Measurements from ENCODE around the gene JAZF1.
"Not testable (repeated sequence)": the region's sequence is repeated elsewhere in the genome, so short reads cannot be mapped to it uniquely, and the experiment has no call there.

JAZF1 gene

DNA sequence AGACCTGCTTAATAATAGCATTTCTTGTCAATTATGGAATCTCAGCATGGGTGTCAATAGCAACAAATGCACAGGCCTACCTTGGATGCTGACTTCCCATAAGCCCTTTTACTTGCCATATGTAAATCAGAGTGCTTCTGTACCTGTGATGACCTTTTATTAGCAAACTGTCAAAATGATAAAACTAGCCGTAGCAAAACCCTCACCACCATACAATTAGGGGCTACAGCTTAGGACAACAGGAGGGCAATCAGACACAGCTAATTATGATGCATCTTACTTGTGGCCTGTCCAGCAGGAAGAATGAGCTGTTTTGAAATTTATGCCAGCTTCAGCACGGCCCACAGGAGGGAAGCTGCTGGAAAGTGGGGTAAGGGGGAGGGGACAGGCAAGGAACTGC lies 239.1 kb downstream of the JAZF1 start:
- DNase-seq (ENCODE audit: low read depth in 2 of 2): no peak

DNA sequence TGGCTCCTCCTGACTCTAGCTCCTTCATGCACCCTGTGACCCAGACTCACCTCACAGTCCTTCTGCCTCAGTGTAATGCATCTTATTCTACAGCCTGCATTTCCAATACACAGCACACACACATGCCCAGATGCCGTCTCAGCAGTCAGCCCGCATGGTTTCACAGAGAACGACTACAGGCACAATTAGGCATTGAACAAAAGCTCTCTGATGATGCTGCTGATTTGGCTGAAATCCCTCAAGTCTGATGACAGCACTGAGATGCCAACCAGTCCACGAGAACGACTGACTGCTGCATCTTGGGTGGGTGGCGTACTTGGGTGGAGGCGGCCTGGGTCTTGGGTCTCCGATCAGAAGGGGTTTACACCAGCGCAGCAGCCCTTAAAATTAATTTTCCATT lies 240.3 kb downstream of the JAZF1 start:
- no peak for DNase-seq (ENCODE audit: low read depth in 2 of 2)

DNA sequence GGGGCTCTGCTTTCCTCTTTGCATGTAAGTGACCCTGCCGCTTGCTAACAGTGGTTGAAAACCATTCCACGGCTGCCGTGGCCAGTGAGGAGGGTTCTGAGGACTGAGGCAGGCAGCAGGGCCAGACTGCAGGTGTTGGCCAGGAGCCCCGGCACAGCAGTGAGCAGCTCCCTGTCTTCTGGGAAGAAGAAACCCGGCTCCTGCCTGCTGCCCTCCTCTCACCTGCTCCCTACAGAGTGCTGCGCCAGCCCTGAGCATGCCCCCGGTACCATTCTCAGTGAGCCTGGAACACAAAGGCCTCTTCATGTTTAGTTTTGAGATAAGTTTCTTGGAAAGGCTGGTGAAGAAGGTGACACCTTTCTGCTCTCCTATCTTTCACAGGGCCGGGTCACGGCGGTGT lies 240.7 kb downstream of the JAZF1 start:
- no peak for DNase-seq (ENCODE audit: low read depth in 2 of 2)

DNA sequence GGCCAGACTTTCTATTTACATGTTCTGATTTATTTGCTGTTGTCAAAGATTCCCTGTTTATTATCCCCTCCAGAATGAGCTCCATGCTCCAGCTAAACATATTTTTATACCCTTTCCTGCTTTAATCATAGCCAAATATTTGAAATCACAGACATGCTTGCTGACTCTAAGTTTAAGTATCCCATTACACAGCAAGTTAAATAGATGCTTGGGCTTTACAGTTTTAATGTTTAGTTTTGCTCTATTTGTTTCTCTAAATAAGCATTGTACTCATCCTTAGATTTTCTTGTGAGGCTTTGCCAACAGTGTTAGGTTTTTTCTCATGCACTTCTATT lies 243.9 kb downstream of the JAZF1 start:
- DNase-seq (ENCODE audit: low read depth in 2 of 2): no peak

DNA sequence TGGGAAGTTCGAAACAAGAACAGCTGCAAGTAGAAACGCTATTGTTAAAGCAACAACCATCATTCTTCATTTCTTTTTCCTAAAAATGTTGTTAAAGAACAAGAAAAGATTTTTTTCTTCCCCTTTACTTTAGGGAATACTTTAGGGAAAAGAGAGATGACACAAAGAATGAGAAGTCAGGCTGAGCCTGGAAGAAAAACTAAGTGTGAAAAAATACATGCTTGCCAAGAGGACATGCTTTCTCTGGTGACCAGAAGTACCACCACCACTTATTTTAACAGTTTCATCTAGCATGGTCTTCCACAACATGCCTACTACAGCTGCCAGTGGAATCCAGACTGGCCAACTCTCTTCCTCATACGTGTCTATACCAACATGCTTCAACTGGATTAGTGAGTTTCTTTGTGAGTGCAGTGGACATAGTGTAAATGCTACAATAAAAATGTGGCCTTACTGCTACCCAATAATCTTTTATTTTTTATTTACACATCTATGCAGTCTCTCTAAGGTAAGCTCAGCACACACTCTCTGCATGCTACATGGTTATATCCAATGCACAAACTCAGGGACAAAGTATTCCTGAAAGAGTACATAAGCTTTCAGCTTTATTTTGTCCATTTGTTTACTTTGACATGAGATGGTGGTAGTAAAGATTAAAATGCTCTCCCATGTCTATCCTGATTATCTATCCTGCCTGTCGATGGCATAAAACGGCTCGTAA lies 244.4 kb downstream of the JAZF1 start:
- DNase-seq (ENCODE audit: low read depth in 2 of 2): no peak

DNA sequence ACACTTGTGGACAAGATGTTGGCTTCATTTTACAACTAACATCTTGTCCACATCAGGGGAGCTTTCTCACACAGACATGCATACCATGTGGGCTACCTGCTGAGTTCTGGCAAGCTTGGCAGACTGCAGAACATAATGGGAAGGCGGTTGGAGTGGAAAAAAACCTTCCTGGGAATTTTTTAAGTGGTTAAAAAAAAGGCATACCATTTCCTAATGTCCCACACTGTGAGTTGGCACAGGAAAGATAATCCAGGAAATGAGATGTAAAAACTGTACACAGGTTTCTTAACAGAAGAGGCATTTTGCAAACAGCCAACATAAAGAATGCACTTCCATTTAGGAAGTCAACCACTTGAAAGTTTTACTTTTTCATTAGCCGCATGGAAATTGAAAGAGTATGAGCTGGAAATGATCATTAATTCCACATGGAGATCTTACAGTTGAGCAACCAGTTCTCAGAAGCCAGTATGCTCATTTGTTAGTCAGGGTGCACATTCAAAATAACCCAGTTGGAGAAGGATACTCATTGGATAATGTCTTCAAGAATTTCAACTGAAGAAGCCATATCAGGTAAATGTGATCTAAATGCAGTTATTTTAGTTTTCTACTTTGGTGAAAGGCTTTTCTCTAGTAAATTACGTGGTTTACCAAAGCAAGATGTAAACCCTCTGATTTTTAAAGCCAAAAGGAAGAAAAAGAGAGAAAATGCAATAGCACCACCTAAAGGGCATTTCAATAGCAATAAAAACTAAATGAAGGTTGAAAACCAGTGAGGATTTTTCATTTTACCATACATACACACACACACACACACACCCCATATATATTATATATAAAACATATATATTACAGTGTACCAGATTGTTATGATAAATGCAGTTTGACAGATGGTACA lies 246.7 kb downstream of the JAZF1 start:
- no peak for DNase-seq (ENCODE audit: low read depth in 2 of 2)

DNA sequence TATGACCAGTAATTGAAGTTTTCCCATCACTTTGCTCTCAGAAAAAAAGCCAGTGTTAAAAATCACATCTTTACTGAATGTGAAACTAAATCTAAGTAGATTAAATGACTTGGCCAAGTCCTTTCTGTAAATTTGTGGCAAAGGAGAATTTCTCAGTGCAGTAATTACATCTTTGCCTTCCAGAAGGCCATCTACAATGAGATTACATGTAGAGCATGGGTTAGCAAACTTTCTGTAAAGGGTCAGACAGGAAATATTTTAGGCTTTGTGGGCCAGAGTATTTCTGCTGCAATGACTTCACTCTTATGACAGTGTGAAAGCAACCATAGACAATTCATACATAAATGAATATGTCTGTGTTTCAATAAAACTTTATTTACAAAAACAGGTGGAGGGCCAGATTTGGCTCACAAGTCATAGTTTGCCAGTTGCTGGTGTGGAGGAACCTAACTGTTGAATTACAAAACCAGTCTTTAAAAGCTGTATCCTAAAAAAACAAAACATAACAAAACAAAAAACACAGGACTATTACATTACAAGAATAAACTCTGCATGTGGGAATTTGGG lies 249.6 kb downstream of the JAZF1 start:
- DNase-seq (ENCODE audit: low read depth in 2 of 2): no peak

DNA sequence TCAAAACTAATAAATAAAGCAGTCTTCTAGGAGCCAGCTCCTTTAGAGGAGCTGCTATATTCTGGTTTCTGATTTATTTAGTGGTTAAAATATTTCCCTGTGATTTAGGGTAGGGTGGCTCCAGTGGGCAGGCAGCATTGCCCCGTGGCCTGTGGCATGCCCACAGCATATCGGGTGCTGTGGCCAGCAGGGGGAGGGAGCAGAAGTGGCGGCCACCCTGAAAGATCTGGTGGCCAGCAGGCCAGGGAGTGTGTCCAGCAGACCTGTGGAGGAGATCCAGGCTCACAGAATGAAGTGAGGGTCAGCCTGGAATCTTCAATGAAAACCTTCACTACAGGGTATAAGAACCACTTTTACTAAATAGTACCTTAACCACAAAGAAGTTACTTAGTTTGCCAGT lies 251.5 kb downstream of the JAZF1 start:
- no peak for DNase-seq (ENCODE audit: low read depth in 2 of 2)

DNA sequence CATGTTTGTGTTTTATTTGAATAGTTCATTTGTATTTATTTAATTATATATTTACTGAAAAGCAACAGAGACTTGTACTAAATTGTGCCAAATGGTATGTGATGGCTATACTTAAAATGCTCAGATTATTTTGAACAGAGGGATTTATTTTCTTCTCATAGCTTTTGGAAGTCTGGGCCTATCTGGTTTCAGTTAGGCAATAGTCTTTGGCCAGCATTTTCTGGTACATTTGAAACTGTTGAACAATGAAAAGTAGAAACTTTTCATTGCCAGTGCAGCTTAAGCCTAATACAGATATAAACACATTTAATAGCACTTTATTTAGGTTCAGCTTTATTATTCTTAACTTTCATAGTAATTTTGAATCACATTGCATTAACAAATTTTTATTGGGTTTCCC lies 252.6 kb downstream of the JAZF1 start:
- DNase-seq (ENCODE audit: low read depth in 2 of 2): no peak

DNA sequence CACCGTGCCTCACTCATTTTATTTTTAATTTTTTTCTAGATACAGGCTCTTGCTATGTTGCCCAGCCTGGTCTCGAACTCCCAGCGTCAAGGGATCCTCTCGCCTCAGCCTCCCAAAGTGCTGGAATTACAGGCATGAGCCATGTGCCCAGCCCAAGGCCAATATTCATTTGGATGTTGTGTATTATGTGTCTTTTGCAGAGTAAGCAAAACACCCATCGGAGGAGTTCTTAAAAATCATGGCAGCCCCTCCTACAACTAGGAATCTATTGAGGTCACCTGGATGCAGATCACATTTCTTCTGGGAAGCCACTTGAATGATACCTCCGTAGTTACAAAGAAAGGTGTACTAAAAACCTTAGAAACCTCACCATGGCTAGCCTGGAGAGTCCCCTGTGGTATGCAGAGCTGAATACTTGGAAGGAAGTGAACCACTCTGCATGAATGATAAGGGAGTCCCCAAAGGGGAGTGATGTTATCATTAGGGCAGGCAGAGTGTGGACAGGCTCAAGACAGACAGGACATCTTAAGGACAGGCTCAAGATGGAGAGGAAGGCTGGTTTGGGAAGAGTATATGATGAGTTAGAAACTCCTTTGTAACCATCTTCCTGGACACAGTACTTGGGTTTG lies 254.9 kb downstream of the JAZF1 start:
- DNase-seq (ENCODE audit: low read depth in 2 of 2): no peak

DNA sequence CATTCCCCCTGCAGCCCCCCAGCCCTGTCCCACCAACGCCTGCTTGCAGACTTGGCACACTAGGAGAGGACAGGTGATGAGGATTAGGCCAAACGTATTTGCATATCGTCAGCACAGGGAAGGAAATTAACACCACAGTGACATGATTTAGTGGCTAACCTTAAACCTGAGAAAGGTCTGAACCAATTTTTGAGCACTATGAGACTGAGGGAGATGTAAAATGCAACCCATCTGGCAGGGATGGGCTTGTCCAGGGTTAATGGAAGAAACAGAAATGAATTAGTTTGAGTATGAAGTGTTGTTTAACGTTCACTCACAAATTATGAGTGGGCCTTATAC lies 257.0 kb downstream of the JAZF1 start:
- DNase-seq (ENCODE audit: low read depth in 2 of 2): no peak

DNA sequence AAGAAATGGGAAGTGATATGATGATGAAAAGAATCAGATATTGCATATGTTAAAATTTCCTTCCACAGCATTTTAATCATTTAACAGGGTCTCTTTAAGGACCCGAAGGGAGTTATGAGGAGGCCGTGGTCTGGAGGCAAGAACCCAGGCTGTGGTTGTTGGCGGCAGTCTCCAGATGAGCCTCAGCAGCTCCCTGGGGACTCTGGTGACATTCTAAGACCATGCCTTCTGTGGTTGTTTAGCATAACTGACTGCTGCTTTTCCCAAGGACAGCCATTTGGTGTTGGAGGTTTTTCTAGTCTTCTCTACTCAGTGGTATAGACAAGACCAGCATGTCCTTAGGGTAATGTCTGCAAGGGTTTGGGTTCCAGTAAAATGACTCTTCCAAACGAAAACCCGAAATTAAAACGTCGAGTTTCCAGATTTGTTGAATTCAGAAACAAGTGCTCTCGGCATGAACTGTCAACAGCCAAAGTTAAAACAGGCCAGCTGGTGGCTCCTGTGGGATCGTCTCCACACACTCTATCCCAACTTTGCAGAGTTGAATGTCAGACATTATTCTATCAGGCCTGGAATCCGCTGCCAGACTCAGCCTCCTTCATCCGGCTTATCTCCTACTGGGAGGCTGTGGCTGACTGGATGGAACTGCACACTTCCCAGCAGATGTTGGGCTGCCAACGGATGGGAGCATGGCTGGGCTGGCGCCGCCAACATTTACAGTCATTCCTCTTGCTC lies 257.5 kb downstream of the JAZF1 start:
- no peak for DNase-seq (ENCODE audit: low read depth in 2 of 2)

DNA sequence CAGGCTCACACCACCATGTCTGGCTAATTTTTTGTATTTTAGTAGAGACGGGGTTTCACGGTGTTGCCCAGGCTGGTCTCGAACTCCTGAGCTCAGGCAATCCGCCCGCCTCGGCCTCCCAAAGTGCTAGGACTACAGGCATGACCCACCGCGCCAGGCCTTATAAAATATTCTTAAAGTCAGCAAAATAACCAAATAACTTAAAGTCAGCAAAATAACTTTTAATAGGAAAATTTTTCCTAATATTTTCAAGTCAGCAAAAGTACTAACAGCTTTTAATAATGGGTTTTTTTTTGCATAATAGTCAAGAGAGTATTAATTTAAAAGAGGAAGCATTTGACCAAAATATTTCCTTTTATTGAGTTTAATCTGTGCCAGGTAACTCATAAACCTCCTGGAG lies 258.2 kb downstream of the JAZF1 start:
- not testable (repeated sequence) for DNase-seq (ENCODE audit: low read depth in 2 of 2)

DNA sequence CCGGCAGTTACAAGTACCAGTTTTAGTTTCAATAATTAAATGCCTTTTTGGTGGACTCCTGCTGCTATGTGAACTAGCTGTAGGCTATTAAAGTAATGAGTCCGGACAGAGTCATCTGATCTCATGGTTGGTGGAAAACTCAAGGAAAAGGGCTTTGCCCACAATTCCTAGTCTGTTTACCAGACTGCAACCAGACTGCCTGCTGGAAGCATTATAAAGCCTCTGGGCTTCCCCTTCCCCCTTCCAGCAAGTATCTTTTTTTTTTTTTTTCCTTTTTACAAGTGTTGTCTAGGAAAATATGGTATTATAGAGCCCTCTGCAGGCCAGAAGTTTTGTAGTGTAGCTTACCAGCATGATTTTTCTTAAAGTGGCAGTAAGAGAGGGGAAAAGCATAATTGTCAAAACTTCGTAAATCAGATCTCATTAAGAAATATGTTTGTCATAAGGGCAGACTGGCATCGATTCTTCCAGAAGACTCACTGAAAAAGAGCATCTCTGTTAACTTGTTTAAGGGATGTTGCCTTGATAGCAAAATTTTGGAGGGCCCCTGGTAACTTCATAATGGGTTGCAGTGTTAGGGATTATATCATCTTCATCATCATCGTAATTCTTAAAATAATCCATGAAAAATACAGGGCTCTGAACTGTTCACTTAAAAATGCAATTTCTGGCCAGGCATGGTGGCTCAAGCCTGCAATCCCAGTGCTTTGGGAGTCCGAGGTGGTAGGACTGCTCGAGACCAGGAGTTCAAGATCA lies 259.3 kb downstream of the JAZF1 start:
- no peak for DNase-seq (ENCODE audit: low read depth in 2 of 2)

DNA sequence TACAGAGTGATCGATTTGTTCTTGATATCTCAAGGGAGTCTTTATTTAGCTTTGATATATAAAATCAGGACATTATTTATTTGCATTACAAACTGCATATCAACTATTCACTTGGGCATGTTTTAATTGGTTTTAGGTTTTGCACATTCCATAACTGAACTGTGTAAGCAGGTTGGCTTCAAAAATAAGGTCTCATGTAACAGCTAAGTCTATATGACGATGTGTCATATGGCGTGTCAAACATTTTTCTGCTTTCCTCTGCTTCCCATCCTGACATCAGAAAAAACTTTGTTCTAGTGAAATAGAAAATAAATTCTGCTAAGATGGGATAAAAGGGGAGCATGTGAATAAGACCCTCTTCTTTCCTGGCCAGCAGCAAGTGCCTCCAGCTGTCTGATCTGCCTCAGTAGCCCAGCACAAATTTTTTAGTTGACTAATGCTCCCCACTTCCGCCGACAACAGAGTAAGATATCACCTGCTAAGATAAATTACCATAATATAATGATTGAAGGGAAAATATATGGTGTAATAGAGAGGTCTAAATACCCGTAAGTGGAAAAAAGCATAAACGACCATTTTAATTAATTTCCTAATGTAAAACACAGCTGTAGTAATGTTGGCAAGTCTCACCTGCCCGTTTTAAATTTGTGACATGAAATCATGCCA lies 260.2 kb downstream of the JAZF1 start:
- no peak for DNase-seq (ENCODE audit: low read depth in 2 of 2)

DNA sequence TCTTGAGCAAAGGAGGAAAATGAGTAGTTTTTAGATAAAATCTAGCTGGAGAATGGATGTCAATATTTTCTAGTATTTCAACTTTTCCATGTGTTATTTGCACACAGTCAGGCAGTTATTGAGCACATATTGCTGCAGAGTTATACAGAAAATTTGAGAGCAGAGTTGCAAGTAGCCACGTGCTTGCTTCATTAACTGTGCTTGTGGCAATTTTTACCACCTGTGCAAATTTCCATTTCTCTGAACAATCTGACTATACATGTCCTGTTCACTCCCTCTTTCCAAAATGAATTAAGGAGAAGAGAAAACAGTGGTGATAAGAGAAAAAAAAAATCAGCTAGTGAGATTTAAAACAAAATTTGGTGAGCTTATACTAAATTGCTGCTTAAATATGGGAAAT lies 262.1 kb downstream of the JAZF1 start:
- DNase-seq (ENCODE audit: low read depth in 2 of 2): no peak

DNA sequence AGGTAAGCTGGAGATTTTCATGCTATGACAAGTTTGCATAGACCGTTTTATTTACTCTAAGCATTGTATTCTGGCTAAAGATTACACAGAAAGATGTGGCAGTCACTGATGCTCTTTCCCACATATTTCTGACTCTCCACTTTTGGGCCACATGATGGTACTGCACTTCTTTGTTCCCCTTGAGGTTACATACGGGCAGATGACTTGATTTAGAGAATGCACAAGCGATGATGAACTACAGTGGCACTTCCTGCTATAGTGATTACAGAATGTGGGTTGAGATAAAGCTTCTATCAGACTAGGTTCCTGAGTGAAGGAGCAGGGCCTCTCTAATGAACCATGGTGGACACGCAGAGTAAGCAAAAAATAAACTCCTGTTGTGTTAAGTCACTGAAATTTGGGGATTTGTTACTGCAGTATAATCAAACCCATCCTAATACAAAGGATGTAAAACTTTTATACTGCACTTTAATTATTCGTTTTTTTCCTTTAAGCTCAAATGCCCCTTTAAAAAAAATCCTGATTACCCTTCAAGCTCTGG lies 262.8 kb downstream of the JAZF1 start:
- no peak for DNase-seq (ENCODE audit: low read depth in 2 of 2)

DNA sequence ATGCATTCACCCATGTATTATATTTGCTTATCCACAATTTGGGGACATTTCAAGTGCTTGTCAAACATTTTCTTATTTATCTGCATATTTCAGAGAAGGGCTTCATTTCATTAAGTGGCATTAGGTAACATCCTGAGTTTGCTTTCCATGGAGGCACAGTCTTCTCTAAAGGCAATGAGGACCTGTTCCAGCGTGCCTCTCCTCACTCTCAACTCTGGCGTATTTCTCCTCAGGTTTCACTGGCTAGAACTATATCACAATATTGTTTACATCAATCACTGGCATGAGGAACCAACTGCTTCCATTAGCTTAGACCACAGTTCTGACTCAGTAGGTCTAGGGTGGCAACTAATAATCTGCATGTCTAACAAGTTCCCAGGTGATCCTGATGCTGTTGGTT lies 263.5 kb downstream of the JAZF1 start:
- no peak for DNase-seq (ENCODE audit: low read depth in 2 of 2)

DNA sequence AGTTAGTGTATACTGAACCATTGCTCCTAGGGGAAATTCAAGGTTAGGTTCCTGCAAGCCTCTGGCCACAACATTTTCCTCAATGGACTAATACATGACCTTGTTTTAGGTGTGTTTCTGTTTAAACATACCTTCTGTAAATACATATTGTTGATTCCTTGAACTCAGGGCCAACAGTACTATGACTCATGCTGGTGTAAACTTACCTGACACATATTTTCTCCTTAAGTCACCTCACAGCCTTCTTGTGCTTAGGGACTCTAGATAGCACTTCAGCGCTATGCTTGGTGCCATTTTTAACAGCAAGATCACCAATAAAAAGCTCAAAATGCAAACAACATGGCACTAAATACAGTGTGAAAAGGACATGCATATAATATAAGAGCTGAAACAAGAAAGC lies 264.2 kb downstream of the JAZF1 start:
- no peak for DNase-seq (ENCODE audit: low read depth in 2 of 2)

DNA sequence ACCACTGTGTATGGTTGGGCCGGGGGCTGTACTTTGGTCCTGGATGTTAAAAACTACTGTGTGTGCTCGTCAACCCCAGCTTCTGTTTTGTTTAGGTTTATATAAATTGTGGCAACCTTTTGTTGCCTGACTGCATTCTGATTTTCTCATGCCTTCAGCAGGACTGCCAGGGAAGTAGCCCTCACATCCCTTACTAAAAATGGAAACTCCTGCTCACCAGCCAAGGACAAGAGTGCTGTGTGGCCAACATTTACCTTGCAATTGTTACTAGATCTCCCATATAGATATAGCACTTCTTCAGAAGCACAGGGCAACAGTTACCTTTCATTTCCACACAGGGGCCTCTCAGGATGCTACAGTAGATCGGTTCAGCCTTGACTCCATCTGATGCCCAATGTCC lies 266.2 kb downstream of the JAZF1 start:
- DNase-seq (ENCODE audit: low read depth in 2 of 2): no peak

DNA sequence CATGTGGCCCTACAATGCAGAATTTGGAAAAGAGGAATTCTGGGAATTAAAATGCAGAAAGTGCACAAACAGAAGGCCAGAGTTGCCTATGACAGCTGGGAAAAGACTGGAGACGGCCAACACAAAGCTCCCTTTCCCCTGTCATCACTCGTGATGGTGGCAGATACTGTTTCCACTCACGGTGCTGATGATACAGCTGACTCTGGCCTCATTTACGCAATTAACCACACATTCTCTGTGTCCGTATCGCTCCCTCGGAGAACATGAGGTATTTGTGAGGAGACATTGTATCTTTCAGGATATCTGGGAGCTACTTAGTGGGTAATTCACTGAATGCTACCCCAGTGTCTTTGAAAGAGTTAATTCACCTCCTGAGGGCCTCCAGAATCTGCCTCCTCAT lies 267.8 kb downstream of the JAZF1 start:
- DNase-seq (ENCODE audit: low read depth in 2 of 2): no peak

All from stimulated activated CD4-positive, alpha-beta T cell treated with anti-CD3 and anti-CD28 coated beads, Interleukin-1b, Interleukin-23, amount 100 ng/mL, for 1 hour (primary cell).